GM18870 (cell line): ENCODE data around the gene GLRA2.

Experiments used
- ATAC-seq: cut with Tn5 transposase; IDR thresholded peaks from one replicate; pipeline ENCODE4 v1.9.1; 2021; ENCODE audit warnings: moderate library complexity; ENCODE audit not compliant: unreplicated experiment

Gene GLRA2

GRCh38 chrX:14529290-14529989 is at the start of gene GLRA2:
TSS of gene GLRA2 (plus strand) at chrX:14529536. CDS start at chrX:14530058, 522 bp downstream.
- ATAC-seq: no peak

GRCh38 chrX:14489437-14489836 is 39.9 kb upstream of the GLRA2 start:
- ATAC-seq: no peak

- no peak for ATAC-seq
These were observed 37.6 kb upstream of the GLRA2 start for GRCh38 chrX:14491689-14492088.

- ATAC-seq: no peak
These were observed 32.7 kb upstream of the GLRA2 start for GRCh38 chrX:14496674-14497073.

GRCh38 chrX:14497184-14497666 is 32.1 kb upstream of the GLRA2 start:
- peak; percentile 67 for ATAC-seq

- no peak for ATAC-seq
These were observed 28.0 kb upstream of the GLRA2 start for GRCh38 chrX:14501327-14501726.

- no peak for ATAC-seq
These were observed 24.3 kb upstream of the GLRA2 start for GRCh38 chrX:14504960-14505538.

- no peak for ATAC-seq
These were observed 23.7 kb upstream of the GLRA2 start for GRCh38 chrX:14505648-14506047.

GRCh38 chrX:14506866-14507265 is 22.5 kb upstream of the GLRA2 start:
- ATAC-seq: no peak

GRCh38 chrX:14508025-14508690 is 21.2 kb upstream of the GLRA2 start:
- no peak for ATAC-seq

- no peak for ATAC-seq
These were observed 19.8 kb upstream of the GLRA2 start for GRCh38 chrX:14509325-14510057.

GRCh38 chrX:14528629-14529289 is 577 bp upstream of the GLRA2 start:
- ATAC-seq: no peak

- ATAC-seq: no peak
These were observed 4.5 kb downstream of the GLRA2 start for GRCh38 chrX:14533867-14534266.

GRCh38 chrX:14546190-14546589 is 16.9 kb downstream of the GLRA2 start:
- no peak for ATAC-seq

GRCh38 chrX:14554131-14554715 is 24.9 kb downstream of the GLRA2 start:
- ATAC-seq: no peak

GRCh38 chrX:14564058-14564457 is 34.7 kb downstream of the GLRA2 start:
- no peak for ATAC-seq

- ATAC-seq: no peak
These were observed 43.8 kb downstream of the GLRA2 start for GRCh38 chrX:14573161-14573560.

GRCh38 chrX:14581081-14581480 is 51.7 kb downstream of the GLRA2 start:
- no peak for ATAC-seq

- ATAC-seq: no peak
These were observed 55.2 kb downstream of the GLRA2 start for GRCh38 chrX:14584548-14584947.

GRCh38 chrX:14590216-14590615 is 60.9 kb downstream of the GLRA2 start:
- ATAC-seq: no peak
